WTC11 (cell line): ENCODE results near the gene ZNF74.
"Not testable (repeated sequence)": the region's sequence is repeated elsewhere in the genome, so short reads cannot be mapped to it uniquely, and the experiment has no call there.

Source experiments
- FOXJ3 ChIP-seq: sonication (generic); formaldehyde crosslinking; IDR thresholded peaks from 2 replicates; pipeline ENCODE4 v1.9.0; 2021; ENCODE audit warnings: missing genetic modification reagents, mild to moderate bottlenecking, borderline replicate concordance
- NFE2L1 ChIP-seq: sonication (generic); formaldehyde crosslinking; IDR thresholded peaks from 2 replicates; pipeline ENCODE4 v1.8.1; 2023; ENCODE audit warnings: missing genetic modification reagents
- TEAD4 ChIP-seq: sonication (generic); formaldehyde crosslinking; IDR thresholded peaks from 2 replicates; pipeline ENCODE4 v1.8.0; 2022; ENCODE audit warnings: mild to moderate bottlenecking, missing genetic modification reagents
- TF ChIP-seq, protein P1 (sequence below): fragments of 200-600 bp; IDR thresholded peaks from 2 replicates; pipeline ENCODE4 v1.8.0; 2022; ENCODE audit warnings: antibody characterized with exemption
- TF ChIP-seq, protein P2 (sequence below): sonication (generic); formaldehyde crosslinking; IDR thresholded peaks from 2 replicates; pipeline ENCODE4 v1.8.1; 2023; ENCODE audit warnings: mild to moderate bottlenecking, missing genetic modification reagents
- TF ChIP-seq, protein P3 (sequence below): sonication (generic); formaldehyde crosslinking; IDR thresholded peaks from 2 replicates; pipeline ENCODE4 v1.8.0; 2022; ENCODE audit warnings: mild to moderate bottlenecking, missing genetic modification reagents
- TF ChIP-seq, protein P4 (sequence below): fragments of 250-450 bp; sonication (Bioruptor Pico); IDR thresholded peaks from 2 replicates; pipeline ENCODE4 v1.9.0; 2021; ENCODE audit warnings: moderate library complexity, mild to moderate bottlenecking, inconsistent platforms, borderline replicate concordance

DNA sequence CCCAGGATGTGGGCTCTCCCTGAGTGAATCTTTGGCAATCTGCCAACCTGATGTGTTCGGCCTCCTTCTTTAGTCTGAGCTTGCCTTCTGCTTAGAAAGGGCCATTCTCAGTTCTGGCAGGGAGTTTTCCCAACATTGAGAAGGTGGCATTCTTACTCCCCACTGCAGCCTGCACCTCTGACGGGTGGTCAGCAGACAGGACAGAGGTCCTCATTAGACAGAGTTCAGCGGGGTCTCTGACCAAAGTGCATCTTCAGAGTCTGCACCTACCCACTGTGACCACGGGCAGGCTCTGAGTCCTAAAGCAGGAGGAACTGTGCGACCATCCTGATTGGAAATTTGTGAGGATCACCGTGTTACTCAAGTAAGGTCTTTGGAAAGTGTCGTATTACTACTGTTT lies 47.4 kb upstream of the ZNF74 start:
- TF ChIP-seq, protein P1, sequence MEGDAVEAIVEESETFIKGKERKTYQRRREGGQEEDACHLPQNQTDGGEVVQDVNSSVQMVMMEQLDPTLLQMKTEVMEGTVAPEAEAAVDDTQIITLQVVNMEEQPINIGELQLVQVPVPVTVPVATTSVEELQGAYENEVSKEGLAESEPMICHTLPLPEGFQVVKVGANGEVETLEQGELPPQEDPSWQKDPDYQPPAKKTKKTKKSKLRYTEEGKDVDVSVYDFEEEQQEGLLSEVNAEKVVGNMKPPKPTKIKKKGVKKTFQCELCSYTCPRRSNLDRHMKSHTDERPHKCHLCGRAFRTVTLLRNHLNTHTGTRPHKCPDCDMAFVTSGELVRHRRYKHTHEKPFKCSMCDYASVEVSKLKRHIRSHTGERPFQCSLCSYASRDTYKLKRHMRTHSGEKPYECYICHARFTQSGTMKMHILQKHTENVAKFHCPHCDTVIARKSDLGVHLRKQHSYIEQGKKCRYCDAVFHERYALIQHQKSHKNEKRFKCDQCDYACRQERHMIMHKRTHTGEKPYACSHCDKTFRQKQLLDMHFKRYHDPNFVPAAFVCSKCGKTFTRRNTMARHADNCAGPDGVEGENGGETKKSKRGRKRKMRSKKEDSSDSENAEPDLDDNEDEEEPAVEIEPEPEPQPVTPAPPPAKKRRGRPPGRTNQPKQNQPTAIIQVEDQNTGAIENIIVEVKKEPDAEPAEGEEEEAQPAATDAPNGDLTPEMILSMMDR: not testable (repeated sequence)
- TF ChIP-seq, protein P2, sequence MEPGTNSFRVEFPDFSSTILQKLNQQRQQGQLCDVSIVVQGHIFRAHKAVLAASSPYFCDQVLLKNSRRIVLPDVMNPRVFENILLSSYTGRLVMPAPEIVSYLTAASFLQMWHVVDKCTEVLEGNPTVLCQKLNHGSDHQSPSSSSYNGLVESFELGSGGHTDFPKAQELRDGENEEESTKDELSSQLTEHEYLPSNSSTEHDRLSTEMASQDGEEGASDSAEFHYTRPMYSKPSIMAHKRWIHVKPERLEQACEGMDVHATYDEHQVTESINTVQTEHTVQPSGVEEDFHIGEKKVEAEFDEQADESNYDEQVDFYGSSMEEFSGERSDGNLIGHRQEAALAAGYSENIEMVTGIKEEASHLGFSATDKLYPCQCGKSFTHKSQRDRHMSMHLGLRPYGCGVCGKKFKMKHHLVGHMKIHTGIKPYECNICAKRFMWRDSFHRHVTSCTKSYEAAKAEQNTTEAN (CRISPR knock-in tag): not testable (repeated sequence)
- not testable (repeated sequence) for TF ChIP-seq NFE2L1; FOXJ3 (CRISPR knock-in tag); TEAD4 (CRISPR knock-in tag)
- TF ChIP-seq, protein P3, sequence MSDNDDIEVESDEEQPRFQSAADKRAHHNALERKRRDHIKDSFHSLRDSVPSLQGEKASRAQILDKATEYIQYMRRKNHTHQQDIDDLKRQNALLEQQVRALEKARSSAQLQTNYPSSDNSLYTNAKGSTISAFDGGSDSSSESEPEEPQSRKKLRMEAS (CRISPR knock-in tag): not testable (repeated sequence)
- TF ChIP-seq, protein P4, sequence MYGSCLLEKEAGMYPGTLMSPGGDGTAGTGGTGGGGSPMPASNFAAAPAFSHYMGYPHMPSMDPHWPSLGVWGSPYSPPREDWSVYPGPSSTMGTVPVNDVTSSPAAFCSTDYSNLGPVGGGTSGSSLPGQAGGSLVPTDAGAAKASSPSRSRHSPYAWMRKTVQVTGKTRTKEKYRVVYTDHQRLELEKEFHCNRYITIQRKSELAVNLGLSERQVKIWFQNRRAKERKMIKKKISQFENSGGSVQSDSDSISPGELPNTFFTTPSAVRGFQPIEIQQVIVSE: not testable (repeated sequence)
